ENCODE data around the gene EMSY.

Gene EMSY

GRCh38 chr11:76597533-76598425 is 153.0 kb downstream of the EMSY start:
- DNase-seq = no peak

DNA sequence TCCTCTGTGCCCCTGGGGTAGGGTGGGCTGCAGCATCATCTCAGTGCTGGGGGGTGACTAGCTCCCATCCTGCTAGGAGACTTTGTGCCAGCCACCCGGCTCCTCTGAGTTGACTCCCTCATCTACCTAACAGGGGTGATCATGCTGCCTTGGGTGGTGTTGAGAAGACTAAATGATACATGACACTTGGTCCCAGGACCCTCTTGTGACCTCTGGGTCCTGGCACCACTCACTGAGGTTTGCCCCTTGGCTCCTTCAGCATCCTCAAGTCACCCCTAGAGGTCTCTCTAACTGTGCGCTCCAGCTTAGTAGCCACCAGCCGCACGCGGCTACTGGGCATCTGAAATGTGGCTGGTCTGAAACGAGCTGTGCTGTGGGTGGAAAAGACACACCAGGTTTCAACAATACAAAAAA is 153.6 kb downstream of the EMSY start:
- peak; percentile 60 for DNase-seq

- peak; percentile 87 for DNase-seq
These were observed 154.5 kb downstream of the EMSY start for GRCh38 chr11:76599041-76600013.

GRCh38 chr11:76600124-76600655 is 155.4 kb downstream of the EMSY start:
- DNase-seq = no peak

DNA sequence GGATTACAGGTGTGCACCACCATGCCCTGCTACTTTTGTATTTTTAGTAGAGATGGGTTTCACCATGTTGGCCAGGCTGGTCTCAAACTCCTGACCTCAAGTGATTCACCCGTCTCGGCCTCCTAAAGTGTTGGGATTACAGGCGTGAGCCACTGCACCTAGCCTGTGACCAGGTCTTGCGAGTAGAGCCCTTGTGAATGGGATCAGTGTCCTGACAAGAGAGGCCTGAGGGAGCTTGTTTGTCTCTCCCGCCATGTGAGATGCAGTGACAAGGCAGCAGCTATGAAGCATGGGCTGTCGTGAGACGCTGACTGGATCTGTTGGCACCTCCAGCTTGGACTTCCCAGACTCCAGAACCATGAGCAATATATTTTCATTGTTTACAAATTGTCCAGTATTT is 156.5 kb downstream of the EMSY start:
- no peak for DNase-seq

DNA sequence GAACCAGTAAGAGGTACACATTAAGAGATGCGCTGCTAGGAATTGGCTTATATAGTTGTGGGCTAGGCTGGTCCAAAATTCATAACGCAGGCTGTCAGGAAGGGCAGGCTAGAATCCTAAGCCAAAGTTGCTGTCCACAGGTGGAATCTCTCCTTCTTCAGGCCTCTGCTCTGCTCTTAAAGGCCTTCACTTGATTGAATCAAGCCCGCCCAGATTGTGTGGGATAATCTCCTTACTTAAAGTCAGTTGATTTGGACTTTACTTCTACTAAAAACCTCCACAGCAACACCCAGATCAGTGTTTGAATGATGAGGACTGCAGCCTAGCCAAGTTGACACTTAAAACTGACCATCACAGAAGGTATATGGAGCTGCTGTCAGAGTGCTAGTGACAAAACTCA is 156.9 kb downstream of the EMSY start:
- DNase-seq = no peak

- DNase-seq = peak; percentile 38
These were observed 157.6 kb downstream of the EMSY start for GRCh38 chr11:76602431-76602861.
